Ureter (tissue), 1 donor: Measurements from ENCODE around the gene ADAM33. TPM values are rescaled to one million over a fixed set of nuclear protein-coding genes. Genes with fewer than 3 reads are reported as not detected.

ENCODE experiments used
- DNase-seq: peaks from one replicate; pipeline ENCODE4 v3.0.0-alpha.2; 2020; ENCODE audit warnings: low spot score
- total RNA-seq: library from RNA; stranded (reverse); gene quantifications from one replicate; pipeline ENCODE4 v1.2.4, GENCODE V29; 2023
- donor health status: DM: yes; HTN: yes; CAD: no.

Gene ADAM33
- total RNA-seq, 1 donor from 2014 or later: 56.9 TPM

DNA sequence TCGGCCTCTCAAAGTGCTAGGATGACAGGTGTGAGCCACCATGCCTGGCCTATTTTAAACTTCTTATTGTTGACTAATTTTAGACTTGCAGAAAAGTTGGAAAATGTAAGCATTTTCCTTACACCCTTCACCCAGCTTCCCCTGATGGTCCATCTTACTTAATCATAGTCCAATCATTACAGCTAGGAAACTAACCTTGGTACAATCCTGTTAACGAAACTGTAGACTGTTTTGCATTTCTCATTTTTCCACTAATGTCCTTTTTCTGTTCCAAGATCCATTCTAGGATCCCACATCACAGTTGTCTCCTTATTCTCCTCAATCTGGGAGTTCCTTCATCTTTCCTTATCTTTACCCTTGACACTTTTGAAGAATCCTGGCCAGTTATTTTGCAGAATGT, 18.0 kb downstream of the ADAM33 start:
- DNase-seq: no peak

DNA sequence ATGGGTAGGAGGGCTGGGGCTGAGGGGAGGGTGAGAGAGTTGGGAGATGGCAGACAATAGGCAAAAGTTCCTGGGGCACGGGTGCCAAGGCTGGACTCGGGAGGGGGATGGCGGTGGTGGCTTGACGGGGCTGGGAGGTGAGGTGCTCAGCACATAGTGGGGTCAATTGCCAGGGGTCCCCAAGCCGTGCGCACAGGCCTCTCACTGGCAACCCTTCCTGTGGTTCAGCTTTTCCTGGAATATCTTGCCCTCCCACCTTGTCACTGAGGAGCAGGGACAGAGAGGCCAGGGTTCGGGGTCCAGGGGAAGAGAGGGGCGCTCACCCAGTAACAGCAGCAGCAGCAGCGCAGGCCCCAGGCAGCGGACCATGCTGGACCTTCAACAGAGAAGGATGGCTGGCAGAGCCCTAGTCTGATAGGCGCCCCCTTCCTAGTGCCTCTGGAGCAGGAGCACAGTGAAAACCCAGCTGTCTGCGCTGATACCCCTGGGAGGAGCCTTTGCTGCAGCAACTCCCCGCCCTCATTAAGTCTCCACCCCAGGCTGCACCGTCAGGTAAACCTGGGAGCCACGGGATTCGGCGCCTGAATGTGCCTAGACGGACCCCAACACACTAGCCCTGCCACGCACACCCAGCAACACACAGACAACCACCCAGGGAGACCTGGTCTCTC, 18.6 kb downstream of the ADAM33 start, which contains the start of gene GFRA4:
Gene GFRA4, minus strand, starts transcription at position 369 of the 671 bp plus-strand sequence. Its CDS starts 0 bp downstream, at position 369.
- DNase-seq: no peak

DNA sequence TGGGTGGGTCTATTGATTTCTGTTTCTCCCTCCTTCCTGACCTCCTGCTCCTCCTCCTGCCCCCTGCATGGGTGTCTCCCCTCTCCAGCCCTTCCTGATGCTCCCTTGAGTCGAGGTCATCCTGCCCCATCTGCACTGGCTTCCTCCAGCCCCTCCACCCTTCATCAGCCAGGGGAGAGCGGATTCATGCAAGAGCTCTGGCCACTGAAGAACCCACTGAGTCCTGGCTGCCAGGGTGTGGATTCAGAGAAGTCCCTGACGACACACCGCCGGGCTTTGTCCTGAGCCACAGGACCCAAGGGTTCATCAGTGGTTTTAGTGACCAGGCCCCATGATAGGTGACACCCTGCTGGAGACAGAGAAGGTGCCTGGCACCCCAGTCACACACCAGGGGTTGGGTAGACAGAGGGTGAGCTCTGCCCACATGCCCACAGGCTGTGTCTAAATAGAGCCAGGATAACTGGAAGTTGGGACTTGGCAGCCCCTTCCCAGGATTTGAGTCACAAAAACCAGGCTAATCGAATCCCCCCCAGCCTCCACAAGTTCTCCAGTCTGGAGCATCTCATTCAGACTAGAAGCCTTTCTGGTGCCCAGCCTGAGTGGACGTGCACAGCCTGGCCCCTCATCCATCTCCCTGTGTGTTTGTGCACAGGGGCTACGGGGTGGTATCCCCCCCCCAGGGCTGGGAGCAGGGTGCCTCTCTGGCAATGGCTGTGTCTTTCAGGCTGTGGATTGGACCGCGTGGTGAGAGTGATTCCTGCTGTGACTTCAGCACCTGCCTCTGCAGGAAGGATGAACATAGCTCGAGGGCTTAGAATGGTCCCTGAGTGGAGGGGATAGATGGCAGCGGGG, 19.8 kb downstream of the ADAM33 start:
- DNase-seq: no peak

DNA sequence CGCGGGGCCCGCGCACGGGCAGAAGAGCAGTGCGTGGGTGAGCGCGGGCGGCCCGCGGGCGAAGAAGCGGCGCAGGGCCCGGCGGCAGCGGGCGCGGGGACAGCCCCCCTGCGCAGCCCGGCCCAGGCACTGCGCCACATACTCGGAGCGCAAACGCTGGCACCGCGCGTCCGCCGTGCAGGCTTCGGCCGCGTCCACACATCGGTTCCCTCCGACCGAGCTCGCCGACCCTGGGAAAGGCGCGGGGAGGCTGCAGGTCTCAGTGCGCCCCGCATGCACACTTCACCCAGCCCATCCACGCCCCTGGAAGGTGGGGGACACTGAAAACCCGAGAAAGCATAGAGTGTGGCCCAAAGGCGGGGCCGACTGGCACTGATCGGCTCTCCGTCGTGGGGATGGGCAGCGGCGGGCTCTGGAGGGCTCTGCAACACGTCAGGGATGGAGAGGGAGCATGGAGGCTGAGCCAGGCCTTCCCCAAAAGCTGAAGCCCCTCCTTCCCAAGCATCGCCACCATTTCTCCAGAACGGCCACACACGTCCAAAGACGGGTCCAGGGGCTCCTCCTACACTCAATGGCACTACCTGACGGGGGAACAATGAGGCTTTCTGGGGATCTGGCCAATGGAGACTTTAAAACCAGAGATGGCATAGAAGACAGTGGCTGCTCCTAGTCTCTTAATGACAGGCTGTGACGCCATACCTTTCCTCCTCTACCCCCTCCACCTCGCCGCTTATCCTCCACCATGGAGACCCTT, 20.6 kb downstream of the ADAM33 start:
- DNase-seq: no peak

DNA sequence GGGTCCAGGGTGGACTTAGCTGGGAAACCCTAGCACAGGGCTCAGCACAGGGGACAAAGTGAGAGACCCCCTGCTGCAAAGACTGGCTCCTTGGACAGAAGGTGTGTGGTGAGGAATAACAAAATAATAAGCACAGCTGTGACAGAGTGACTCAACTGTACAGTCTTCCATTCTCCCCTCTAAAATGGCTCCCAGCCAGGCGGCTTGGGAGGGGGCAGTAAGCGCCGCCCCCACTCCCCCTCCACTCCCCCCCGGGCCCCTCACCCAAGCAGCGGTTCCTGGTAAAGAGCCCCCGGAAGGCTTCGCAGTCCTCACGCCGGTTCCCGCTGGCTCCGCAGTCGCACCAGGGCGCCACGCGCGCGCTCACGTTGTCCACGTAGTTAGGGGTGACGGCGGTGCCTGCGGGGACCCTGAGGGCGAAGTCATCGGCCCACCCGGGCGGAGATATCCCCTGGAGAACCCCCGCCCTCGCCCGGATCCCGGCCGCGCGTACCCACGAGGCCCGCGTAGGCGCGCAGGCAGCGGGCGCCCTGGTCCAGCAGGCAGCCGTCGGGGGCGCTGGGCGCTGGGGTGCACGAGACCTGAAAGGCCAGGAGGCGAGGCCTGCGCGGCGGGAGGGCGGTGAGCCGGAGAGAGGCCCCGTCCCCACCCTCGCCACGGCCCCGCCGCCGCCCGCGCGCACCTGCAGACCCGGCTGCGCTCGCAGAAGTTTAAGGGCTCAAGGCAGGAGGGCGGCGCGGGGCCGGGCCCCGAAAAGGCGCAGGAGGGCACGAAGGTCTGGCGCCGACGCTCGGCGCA, 21.3 kb downstream of the ADAM33 start:
- no peak for DNase-seq

DNA sequence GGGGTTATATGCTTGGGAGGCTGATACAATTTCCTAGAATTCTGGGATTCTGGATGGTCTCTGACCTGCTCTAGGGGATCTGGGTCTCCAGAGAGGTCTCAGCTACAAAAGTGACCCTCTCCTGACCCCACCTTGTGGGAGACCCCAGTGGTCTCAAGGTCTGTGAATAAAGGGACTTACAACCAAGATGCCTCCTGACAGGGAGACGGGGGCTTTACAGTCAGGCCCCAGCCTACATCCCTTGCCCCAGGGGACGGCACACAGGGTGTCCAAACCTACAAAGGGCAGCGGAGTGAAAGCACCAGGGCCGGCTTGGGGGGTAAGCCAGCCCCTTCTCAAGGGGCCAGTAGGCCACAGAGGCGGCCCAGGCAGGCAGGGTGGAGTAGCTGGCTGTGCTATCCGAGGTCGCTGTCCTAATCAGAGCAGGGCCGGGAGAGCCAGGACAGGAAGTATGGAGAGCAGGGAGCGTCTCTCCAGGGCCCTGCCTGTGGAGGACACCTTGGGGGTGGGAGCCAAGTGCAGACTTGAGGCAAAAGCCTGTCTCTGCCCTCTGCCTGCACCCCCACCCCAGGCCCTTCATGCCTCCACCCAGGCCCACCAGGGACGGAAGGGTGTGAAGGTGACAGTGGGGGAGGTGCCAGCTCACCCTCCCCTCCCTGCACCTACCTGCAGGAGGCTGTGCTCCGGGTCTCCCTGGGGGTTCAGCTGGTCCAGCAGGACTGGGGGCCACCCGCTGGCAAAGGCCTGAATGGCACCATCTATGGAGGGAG, 22.1 kb downstream of the ADAM33 start:
- no peak for DNase-seq

DNA sequence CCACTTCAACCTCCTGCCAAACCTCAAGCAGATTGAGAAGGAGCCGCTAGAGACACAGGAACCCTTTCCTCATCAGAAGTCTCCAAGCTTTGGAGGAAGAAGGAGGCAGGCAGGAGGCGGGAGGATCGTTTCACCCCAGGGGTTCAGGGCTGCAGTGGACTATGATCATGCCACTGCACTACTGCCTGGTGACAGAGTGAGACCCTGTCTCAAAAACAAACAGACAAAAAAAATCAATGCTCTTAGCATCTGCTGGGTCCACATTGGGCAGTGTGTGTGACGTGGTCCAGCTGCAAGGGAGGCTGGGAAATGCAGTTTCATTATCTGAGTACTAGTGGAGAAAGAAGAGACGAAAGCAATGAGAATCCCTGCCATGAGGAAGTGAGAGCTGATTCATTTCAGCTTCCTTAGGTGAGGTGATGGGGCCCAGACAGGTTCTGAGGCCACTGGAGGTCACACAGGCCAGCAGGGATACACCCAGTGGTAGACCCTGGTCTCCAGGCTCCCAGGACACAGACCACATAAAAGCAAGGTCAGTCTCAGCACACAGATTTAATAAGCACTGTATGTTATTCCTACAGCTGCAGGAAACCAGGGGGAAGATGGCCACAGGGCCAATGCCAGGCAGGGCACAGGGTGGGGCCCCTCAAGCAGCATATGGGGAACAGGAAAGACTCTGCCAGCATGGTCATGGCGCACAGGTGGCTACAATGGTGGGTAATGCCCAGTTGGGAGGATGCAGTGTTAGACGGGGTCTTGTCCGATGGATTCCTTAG, 22.9 kb downstream of the ADAM33 start:
- DNase-seq: no peak

DNA sequence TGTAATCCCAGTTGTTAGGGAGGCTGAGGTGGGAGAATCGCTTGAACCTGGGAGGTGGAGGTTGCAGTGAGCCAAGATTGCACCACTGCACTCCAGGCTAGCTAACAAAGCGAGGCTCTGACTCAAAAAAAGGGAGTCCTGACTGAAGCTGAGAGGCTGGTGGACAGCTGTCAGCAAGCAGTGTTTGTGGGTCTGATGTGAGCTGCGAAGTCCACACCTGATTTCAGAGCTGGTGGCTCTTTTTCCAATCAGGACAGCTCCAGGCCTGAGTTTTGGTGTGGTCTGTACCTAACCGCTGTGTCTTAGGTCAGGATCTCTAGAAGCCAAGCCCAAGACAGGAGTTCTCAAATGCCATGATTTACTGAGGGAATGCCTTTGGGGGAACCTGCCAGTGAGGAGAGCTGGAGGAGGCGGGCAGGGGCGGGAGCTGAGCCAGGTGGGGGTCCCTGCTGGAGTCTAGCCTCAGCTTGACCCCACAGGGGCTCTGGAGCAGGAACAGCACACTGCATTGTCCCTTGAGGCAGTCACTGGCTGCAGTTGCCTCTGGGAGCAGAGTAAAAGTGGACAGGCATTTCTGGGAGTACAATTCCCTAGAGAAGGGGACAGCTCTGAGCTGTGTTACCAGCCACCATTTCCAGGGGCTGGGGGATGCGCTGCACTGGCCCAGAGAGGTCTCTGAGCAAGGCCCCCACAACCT, 23.6 kb downstream of the ADAM33 start:
- DNase-seq: no peak

DNA sequence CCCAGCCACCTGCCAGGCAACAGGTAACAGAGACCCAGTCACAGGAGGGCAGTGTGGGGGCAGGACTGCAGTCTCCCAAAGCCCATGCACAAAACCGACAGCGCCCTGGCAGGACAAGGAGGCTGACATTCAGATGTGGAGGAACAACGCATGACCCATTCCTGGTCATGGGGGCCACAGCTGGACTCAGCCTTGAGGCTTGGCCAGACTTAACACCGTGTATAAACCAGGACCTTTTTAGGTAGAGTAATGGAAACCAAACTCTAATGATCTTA, 26.7 kb downstream of the ADAM33 start:
- DNase-seq: no peak

DNA sequence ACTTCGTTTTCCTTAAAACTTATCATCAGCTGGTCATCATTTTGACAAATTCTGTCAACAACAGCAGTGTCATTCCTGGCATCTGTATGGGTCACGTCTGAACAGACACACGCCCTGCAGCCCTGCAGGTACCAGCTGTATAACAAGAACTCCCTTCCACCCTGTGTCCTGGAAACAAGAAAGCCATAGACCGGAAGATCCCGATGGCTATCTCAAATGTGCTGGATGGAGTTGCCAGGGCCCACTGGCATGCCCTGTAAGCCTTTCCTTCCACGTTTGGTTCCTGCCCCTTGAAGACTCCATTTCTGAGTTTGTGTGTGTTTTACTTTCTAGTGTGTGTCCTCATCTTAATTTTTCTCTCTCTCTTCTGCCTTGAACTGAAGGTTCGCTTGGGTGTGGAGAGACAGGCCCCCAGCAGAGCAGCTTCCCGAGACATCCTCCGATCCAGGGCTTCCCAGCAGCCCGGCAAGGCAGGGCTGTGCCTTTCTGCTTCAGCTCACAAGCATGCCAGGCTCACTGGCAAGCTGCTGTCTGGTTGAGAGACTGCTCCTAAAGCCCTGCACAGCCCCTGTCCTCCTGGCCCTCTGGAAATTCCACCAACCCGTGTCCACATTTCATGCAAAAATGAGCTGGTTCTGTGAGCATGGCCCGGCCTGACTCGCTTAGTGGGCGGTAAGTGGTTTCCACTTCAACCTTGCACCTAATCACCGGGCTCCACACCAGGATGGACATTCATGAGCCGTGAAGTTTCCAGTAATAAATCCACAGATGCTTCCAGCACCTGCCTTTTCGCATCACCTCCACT, 27.3 kb downstream of the ADAM33 start:
- DNase-seq: no peak

DNA sequence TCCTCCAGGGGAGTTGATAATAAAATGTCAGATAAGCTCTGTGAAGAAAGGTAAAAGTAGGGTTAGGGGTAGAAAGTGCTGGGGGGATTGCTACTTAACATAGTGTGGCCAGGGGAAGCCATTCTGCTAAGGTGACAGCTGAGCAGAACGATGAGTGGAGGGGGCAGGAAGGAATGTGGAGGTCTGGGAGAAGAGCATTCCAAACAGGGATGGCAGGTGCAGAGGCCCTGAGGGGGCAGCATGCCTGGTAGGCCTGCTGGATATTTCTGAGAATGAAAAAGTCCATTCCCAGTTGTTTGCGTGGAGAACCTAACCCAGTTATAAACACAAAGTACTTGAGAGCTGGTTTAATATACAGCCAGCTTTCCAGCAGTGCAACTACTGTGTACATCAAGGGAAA, 27.9 kb downstream of the ADAM33 start:
- no peak for DNase-seq

DNA sequence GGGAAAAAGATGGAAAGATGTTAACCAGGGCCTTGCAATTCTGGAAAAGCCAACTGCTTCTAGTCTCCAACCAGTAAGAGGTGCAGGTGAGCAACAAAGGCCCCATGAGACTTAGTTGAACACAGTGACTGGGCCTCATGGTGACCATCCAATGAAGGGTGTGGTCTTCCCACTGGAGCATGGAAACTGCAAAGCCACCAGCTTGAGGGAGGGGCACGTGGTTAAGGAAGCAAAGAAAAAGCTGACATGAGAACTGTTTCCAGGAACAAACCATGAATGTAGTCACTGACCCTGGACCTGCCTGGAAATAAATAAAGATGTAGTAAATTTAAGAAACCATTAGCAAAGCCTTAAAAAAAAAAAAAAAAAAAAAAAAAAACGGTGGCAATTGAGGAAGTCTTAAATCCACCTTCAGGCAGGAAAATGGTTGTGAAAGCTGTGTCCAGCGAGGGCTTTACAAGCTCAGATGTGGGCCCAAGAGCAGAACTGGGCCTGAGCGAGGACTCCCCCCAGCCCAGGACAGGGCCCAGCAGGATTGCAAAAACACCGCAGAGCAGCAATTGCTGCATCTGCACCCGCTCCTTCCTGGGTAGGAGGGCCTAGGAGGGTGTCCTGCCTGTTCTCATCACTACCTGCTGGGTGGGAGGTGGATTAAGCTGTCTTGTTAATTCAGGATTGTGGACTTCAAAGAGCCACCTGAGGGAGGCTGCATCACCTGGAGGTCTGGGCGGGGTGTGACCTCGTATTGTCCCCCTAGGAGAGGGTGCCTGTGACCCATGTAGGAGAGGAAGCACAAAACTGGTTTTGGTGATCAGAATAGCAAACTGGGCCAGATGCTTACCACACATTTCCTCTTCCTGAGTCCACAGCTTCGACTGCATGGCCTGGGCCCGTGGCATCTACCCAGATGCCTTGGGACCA, 28.9 kb downstream of the ADAM33 start:
- no peak for DNase-seq

DNA sequence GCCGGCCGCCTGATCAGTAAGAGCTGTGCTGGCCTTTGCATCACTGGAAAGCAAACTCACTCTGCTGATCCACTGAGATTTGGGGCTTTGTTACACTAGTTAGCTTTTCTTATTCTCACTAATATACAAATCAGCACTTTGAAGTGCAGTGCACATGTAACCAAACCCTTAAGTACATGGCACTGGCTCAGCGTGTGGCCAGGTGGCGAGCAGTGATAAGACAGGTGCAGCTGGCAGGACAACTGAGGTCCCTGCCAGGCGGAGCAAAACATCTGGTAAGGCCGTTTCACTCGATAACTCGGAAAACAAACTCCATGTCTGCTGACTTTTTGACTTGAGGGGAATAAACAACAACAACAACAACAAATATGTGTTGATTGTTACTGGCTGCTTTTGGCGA, 29.6 kb downstream of the ADAM33 start:
- no peak for DNase-seq

DNA sequence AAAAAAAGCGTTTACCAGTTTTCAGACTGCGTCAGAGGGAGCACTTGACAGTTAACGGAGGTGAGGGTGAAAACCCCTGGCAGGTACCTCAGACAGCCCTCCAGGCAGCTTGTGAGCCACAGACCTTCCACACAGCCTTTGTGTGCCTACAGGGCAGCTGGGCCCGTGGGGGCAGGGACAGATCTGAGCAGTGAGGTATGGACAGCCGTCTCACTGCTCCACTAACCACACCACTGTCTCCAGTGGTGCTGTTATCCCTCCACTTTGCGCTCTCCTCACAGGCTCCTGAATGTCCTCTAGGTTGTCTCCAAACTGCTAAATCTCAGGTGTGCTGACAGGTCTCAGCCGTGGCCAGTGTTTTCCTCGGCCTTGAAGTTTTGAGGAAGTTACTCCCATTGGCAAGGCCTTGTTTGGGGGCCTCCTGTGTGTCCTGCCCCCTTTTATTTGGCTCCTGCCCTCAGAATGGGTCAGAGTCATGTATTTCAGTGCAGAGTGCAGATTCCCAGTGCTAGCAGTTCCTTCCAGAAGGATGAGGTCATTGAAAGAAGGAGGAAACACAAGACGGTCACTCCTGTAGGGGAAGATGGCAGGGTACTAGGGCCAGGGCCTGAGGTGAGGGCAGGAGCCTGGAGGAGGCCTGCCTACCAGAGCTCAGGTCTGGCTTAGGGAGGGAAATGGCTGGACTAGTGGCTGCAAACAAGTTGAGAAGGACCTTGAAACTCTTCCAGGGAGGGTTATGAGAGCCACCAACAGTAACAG, 30.4 kb downstream of the ADAM33 start:
- DNase-seq: no peak

DNA sequence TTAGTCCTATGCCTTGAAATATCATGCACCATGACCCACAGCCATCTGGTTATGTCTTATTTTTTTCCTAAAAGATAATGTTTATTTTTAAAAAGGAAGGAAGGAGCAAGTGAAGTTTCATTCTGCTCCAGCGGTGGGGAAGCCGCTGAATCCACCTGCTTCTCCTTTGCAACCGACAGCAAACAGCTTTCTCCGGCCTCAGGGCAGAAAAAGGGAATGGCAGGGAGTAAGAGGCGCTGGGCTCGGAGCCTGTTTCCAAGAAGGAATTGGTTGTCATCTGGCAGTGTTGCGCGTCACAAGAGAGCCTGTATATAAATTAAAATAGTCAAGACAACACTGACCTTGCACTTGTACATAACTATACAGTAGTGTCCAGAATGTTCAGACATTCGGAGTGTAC, 32.9 kb downstream of the ADAM33 start:
- no peak for DNase-seq

DNA sequence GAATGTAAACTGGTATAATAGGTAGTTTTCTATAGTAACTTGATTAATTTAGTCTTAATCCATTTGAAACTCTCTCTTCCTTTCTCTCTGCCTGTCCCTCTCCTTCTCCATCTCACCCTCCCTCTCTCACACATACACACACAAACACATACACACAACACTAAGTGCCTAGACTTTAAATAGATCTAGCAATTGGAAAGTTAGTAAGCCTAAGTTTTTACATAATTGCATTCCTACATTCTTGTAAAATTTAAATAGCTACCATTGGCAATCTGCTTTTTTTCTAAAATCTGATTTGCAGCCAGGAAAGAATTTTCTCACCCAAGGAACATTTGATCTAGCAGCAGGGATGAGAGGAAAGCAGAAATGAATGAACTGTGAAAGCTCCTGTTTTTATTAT, 34.3 kb downstream of the ADAM33 start:
- no peak for DNase-seq

DNA sequence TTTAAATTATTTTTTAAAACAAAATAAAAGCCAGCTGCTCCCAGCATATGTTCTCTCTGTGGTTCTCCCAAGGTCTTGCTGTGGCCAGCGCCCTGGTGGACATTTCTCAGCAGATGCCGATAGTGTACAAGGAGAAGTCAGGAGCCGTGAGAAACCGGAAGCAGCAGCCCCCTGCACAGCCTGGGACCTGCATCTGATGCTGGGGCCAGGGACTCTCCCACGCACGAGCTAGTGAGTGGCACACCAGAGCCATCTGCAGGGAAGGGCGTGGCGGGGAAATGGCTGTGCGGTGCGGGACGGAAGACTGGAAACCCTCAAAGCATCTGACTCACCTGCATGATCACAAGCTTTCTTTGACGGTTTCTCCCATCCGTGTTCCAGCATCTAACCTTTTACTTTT, 35.2 kb downstream of the ADAM33 start:
- no peak for DNase-seq
